OCI-LY3 (cell line): ENCODE measurements around the gene C9orf50.

Experiments used
- EZH2phosphoT487 ChIP-seq: fragments of 200-600 bp; shearing (Covaris generic); IDR thresholded peaks from 2 replicates; pipeline ENCODE4 v1.6.1; 2018; ENCODE audit warnings: antibody characterized with exemption, mixed run types, low read depth
- TF ChIP-seq, protein P1 (sequence below): fragments of 200-600, 300-600 bp; sonication (generic); IDR thresholded peaks from 2 replicates; pipeline ENCODE4 v1.5.1; 2014; ENCODE audit warnings: antibody characterized with exemption, low read length, low read depth

GRCh38 chr9:129644902-129645301 lies 24.0 kb upstream of the C9orf50 start:
- TF ChIP-seq, protein P1, sequence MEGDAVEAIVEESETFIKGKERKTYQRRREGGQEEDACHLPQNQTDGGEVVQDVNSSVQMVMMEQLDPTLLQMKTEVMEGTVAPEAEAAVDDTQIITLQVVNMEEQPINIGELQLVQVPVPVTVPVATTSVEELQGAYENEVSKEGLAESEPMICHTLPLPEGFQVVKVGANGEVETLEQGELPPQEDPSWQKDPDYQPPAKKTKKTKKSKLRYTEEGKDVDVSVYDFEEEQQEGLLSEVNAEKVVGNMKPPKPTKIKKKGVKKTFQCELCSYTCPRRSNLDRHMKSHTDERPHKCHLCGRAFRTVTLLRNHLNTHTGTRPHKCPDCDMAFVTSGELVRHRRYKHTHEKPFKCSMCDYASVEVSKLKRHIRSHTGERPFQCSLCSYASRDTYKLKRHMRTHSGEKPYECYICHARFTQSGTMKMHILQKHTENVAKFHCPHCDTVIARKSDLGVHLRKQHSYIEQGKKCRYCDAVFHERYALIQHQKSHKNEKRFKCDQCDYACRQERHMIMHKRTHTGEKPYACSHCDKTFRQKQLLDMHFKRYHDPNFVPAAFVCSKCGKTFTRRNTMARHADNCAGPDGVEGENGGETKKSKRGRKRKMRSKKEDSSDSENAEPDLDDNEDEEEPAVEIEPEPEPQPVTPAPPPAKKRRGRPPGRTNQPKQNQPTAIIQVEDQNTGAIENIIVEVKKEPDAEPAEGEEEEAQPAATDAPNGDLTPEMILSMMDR, result no peak
- TF ChIP-seq EZH2phosphoT487, result no peak
